HG02885 (cell line): ENCODE measurements around the gene PCP4.
"Not testable (repeated sequence)": the region's sequence is repeated elsewhere in the genome, so short reads cannot be mapped to it uniquely, and the experiment has no call there.

Experiments
- ATAC-seq: cut with Tn5 transposase; IDR thresholded peaks from one replicate; pipeline ENCODE4 v1.9.1; 2021; ENCODE audit warnings: mild to moderate bottlenecking; ENCODE audit not compliant: unreplicated experiment, poor library complexity

Gene PCP4

GRCh38 chr21:39860600-39860999, 6.6 kb upstream of the PCP4 start:
- no peak for ATAC-seq

- ATAC-seq, result no peak
Measured at GRCh38 chr21:39863111-39863510, 4.1 kb upstream of the PCP4 start.

- no peak for ATAC-seq
Measured at GRCh38 chr21:39866093-39866492, 1.1 kb upstream of the PCP4 start.

GRCh38 chr21:39869141-39869818, 2.0 kb downstream of the PCP4 start:
- no peak for ATAC-seq

GRCh38 chr21:39873687-39874086, 6.4 kb downstream of the PCP4 start:
- ATAC-seq, result no peak

GRCh38 chr21:39874206-39874605, 7.0 kb downstream of the PCP4 start:
- ATAC-seq, result no peak

GRCh38 chr21:39874759-39875158, 7.5 kb downstream of the PCP4 start:
- no peak for ATAC-seq

GRCh38 chr21:39881661-39882060, 14.4 kb downstream of the PCP4 start:
- ATAC-seq, result no peak

GRCh38 chr21:39882151-39882838, 15.1 kb downstream of the PCP4 start:
- no peak for ATAC-seq

- no peak for ATAC-seq
Measured at GRCh38 chr21:39882839-39883195, 15.6 kb downstream of the PCP4 start.

- no peak for ATAC-seq
Measured at GRCh38 chr21:39885119-39885848, 18.0 kb downstream of the PCP4 start.

GRCh38 chr21:39888848-39889247, 21.6 kb downstream of the PCP4 start:
- ATAC-seq, result no peak

GRCh38 chr21:39891111-39891510, 23.9 kb downstream of the PCP4 start:
- no peak for ATAC-seq

- not testable (repeated sequence) for ATAC-seq
Measured at GRCh38 chr21:39891863-39892262, 24.6 kb downstream of the PCP4 start.

- ATAC-seq, result no peak
Measured at GRCh38 chr21:39900491-39900890, 33.3 kb downstream of the PCP4 start.

- ATAC-seq, result no peak
Measured at GRCh38 chr21:39900911-39901310, 33.7 kb downstream of the PCP4 start.

GRCh38 chr21:39902986-39903385, 35.7 kb downstream of the PCP4 start:
- ATAC-seq, result no peak

- no peak for ATAC-seq
Measured at GRCh38 chr21:39904457-39904856, 37.2 kb downstream of the PCP4 start.

GRCh38 chr21:39908265-39908923, 41.2 kb downstream of the PCP4 start:
- no peak for ATAC-seq

GRCh38 chr21:39911286-39912199, 44.3 kb downstream of the PCP4 start:
- no peak for ATAC-seq
